Measurements from ENCODE around the gene DOCK3.

GRCh38 chr3:51295625-51296024 lies 620.9 kb downstream of the DOCK3 start:
- TF ChIP-seq CTCF (conservative IDR thresholded peaks at IDR 0.05 in 1 of 2, IDR thresholded peaks at IDR 0.05 in 1 of 2; ENCODE audit: extremely low read depth in 1 of 2, insufficient read depth in 1 of 2, low read depth in 1 of 2, low read length in 2 of 2), result no peak
- no peak for TF ChIP-seq EZH2 (IDR thresholded peaks at IDR 0.05; ENCODE audit: borderline replicate concordance, low read length)

All from mammary epithelial cell (primary cell).